GM18498 (cell line): ENCODE measurements around the gene PTEN.
"Not testable (repeated sequence)": the region's sequence is repeated elsewhere in the genome, so short reads cannot be mapped to it uniquely, and the experiment has no call there.

Experiments
- ATAC-seq: cut with Tn5 transposase; IDR thresholded peaks from one replicate; pipeline ENCODE4 v1.9.1; 2021; ENCODE audit warnings: mild to moderate bottlenecking, moderate library complexity; ENCODE audit not compliant: unreplicated experiment

Gene PTEN

DNA sequence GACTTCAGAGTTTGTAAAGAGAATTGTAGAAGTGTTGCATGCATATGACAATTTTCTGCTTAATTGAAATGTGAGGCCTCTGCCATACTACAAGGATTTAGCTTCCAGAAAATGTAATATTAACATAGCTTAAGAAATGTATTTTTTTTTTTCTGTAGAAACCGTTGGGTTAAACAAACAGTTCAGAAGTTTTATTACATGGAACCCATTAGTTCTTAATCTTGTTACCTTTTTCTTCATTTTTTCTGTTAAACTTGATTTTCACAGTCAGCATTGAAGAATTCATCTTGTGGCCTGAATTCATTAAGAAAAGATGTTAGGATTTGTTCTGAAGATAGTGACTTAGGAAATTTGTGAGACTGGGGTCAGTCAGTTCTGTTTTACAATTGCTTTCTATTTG is 4.9 kb downstream of the PTEN start:
- ATAC-seq, result no peak

- ATAC-seq, result not testable (repeated sequence)
Observed at GRCh38 chr10:87869139-87869538, 5.7 kb downstream of the PTEN start.

GRCh38 chr10:87869773-87870551 is 6.5 kb downstream of the PTEN start:
- no peak for ATAC-seq

GRCh38 chr10:87872828-87873227 is 9.4 kb downstream of the PTEN start:
- ATAC-seq, result no peak

DNA sequence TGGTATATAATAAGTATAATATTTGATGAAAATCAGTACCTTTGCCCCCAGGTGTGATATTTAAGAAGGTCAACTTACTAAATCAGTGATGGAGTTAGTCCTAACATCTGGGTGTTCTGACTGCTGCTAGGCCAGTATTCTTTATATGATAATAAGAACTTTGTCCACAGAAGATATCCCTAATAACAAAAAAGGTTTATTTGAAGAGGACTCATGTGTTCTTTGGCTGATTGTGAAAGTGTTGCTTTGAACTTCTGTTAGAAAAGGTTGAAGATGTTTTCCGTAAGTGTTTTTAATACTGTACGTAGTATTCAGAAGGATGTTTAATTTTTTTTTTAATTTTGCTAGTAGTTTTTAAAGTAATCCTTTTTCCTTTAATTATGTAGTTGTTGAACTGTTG is 10.2 kb downstream of the PTEN start:
- no peak for ATAC-seq

DNA sequence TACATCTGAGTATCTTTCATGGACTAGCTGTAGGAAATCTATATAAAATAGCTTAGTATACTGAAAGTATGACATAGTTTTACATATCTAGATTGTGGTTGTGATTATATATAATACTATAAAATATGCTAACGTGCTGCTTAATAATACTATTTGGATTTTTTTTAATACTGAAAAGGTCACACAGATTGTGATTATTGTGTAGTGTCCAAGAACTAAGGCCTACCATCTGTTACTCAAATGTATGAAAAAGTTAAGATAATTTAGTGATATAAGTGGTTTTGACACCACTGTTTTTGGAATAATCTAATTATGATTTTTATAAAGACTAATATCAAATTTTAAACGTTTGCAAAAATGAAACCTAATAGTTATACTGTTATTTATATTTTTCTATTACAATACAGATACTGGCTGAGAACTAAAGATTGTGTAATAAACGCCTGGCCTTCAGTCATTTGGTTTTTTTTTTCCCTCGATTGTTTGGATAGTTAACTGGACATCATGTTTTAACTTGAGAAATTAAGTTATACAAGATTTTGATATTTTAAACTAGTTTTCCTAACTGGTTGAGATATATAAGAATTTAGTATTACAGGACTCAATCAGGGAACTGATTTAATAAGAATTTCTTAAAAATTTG is 12.6 kb downstream of the PTEN start:
- ATAC-seq, result no peak

DNA sequence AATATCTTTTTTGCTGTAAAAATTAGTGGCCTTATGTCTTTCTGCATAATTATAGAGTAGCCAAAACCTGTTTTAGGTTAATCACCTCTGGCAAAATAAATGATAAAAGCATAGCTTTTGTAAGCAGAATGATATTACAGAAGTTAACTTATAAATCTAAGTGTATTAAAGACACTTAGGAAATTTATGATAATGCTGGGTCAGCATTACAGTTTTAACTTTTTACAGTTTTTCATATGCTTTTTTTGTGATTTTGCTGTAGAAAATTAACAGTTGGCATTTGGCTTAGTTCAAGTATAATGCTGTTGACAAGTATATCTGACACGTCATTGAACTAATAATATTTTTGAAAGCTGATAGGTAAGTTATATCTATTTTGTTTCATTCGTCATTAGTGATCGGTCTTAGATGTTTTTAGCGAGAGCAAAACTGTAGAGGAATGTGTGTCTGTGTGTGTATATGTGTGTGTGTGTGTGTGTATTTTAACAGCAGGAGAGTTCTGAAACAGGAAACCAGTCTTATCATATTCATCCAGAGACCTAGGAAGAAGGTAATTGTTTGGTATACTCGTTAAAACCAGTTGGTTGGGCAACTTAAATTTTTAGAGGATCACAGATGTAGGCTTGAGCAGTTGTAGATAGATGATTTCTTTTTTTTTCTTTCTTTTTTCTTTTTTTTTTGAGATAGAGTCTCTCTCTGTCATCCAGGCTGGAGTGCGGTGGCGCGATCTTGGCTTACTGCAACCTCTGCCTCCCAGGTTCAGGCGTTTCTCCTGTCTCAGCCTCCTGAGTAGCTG is 15.4 kb downstream of the PTEN start:
- no peak for ATAC-seq

GRCh38 chr10:87880336-87880735 is 16.9 kb downstream of the PTEN start:
- ATAC-seq, result no peak

GRCh38 chr10:87881373-87882059 is 18.1 kb downstream of the PTEN start:
- not testable (repeated sequence) for ATAC-seq

- no peak for ATAC-seq
Observed at GRCh38 chr10:87882555-87883294, 19.3 kb downstream of the PTEN start.

- no peak for ATAC-seq
Observed at GRCh38 chr10:87886635-87887034, 23.2 kb downstream of the PTEN start.

DNA sequence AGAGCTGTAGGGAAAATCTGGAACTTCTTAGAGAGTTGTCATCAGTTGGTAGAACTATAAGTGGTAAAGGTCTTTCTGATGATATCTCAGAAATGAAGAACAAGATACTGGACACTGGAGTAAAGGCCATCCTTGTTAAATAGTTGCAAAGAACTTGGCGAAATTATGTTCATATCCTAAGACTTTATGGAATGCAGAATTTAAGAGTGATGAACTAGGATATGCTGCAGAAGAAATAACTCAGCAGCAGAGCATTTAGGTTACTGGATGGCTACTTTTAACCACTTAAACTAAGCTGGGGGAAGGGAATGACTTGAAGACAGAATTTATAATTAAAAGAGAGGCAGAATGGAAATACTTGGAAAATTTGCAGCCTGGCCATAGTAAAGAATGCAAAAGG is 23.7 kb downstream of the PTEN start:
- no peak for ATAC-seq

DNA sequence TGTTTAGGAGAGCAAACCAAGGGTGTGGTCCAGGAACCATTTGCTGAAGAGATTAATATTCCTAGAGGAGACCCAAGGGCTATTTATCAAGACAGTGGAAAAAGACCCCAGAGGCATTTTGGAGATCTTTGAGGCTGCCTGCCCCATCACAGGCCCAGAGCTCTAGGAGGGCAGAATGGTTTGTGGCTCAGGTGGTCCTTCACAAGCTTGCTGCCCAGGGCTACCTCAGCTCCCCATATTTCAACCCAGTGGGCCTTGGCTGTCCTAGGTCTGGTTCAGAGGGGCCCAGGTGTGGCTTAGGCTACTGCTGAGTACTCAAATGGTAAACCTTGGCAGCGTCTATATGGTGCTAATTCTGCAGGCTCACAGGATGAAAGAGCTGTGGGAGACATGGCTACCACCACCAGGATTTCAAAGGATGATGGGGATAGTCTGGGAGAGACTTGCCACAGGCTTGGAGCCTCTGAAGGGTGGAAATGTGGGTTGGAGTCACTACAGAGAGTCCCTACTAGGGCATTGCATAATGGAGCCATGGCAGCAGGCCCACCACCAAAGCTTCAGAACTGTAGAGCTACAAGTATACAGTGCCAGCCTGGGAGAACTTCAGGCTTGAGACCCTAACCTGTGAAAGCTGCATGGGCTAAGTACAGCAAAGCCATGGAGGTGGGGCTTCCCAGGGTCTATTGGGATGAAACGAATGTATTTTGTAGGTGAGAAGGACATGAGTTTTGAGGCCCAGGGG is 24.3 kb downstream of the PTEN start:
- no peak for ATAC-seq

- ATAC-seq, result no peak
Observed at GRCh38 chr10:87895430-87895829, 32.0 kb downstream of the PTEN start.

DNA sequence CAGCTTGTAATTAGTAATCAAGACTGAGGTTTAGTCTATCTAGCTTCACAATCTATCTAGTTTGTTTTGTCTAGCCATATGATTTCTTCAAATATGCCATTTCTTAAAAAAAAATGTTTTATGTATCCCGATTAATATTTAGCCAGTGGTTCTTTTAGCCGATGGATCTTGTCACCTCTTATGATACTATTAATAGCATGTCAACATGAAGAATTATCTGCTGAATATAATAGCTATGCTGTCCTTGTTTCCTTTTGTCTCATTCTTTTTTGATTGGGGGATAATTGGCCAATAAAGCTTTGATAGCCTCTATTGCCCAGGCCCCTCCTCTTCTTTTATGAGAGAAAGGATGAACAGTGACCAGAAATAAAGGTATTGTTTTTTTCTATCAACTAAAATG is 32.8 kb downstream of the PTEN start:
- ATAC-seq, result no peak

GRCh38 chr10:87897957-87898356 is 34.5 kb downstream of the PTEN start:
- ATAC-seq, result not testable (repeated sequence)

DNA sequence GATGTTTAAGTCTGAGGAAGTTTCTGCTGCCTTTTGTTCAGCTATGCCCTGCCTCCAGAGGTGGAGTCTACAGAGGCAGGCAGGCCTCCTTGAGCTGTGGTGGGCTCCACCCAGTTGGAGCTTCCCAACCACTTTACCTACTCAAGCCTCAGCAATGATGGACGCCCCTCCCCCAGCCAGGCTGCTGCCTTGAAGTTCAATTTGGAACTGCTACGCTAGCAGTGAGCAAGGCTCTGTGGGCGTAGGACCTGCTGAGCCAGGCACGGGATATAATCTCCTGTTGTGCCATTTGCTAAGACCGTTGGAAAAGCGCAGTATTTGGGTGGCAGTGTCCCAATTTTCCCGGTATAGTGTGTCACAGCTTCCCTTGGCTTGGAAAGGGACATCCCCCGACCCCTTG is 40.0 kb downstream of the PTEN start:
- not testable (repeated sequence) for ATAC-seq

DNA sequence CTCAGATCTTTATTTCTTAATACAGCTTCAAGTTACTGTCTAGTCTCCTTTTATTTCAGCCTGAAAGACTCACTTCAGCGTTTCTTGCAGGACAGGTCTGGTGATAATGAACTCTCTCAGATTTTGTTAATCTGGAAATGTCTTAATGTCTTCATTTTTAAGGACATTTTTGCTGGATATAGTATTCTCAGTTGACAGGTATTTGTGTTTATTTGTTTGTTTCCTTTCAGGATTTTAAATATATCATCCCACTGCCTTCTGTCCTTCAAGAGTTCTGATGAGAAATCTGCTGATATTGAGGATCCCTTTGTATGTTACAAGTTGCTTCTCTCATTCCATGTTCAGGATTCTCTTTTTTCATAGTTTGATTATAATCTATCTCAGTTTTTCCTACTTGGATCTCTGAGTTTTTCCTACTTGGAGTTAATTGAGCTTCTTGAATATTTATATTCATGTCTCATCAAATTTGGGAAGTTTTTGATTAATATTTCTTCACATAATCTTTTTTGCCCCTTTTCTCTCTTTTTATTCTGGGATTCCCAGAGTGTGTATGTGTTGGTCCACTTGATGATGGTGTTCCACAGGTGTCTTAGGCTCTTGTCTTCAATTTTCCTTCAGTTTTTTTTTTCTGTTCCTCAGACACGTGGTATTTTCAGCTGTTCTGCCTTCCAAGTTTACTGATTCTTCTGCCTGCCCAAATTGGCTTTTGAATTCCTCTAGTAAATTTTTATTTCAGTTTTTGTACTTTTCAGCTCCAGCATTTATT is 49.9 kb downstream of the PTEN start:
- ATAC-seq, result no peak

DNA sequence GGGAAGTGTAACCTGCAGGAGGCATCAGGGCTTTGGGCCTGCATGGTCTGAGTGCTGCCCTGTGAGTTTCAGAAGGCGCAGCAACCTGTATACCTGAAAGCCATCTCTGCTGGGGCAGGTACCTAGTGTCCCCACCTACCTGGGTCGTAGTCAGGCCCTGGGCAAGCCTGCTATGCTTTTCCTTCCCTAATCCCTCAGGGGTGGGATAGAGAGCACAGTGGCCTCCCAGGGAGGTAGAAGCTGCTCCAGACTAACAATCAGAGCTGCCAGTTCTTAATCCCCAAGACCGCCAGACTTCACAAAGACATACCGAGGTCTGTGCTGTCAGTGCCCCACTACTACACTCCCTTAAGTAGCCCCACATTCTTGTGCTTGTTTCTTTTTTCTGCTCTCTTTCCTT is 52.0 kb downstream of the PTEN start:
- ATAC-seq, result no peak
